ENCODE data around the gene CNTNAP2.

DNA sequence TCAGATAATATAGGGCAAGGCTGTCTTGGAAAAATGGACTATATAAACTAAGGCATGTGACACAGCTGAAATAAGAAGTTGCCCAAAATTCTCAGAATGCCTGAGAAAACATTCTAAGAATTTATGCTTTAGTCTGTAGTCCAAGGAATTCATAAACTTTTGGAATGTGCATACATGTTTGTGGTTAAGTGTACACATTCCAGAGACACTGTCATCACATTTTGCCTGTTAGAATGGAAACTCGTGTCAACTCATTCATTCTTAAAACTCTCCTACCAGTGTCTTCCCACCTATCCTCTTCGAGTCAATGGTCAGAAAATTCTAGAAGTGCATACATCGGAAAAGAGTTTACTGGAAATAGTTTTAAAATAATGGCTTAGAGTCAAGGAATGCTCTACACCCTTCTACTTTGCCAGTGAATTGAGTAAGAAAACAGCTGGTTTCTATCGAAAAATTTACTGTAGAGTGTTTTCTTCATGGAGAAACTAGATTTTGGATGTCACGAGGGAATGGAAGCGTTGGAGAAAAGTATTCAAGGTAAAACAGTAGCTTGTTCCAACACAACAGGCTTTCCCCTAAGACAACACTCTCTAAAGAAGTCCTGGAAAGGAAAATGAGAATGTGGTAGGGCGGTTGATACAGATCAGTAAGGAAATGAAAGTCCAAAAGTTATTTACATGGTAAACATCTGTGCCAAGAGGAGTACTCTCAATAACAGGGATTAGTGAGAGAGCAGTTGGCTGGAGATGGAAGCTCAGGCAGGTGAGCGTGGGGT is 1296.4 kb downstream of the CNTNAP2 start:
- TF ChIP-seq ZNF501 (tag by site-specific recombination; IDR thresholded peaks at IDR 0.05) (no peak), ZNF16 (tag by site-specific recombination; IDR thresholded peaks at IDR 0.05; ENCODE audit: low read depth) (no peak), TCF7L2 (IDR thresholded peaks at IDR 0.05; ENCODE audit: borderline replicate concordance, low read depth, low read length) (no peak), ZNF555 (tag by site-specific recombination; conservative IDR thresholded peaks at IDR 0.05) (no peak), ZNF670 (tag by site-specific recombination; IDR thresholded peaks at IDR 0.05; ENCODE audit: low read depth) (no peak), ZNF174 (tag by site-specific recombination; IDR thresholded peaks at IDR 0.05) (no peak), ZFHX2 (tag by site-specific recombination; conservative IDR thresholded peaks at IDR 0.05) (no peak)
- TF ChIP-seq, protein P1, sequence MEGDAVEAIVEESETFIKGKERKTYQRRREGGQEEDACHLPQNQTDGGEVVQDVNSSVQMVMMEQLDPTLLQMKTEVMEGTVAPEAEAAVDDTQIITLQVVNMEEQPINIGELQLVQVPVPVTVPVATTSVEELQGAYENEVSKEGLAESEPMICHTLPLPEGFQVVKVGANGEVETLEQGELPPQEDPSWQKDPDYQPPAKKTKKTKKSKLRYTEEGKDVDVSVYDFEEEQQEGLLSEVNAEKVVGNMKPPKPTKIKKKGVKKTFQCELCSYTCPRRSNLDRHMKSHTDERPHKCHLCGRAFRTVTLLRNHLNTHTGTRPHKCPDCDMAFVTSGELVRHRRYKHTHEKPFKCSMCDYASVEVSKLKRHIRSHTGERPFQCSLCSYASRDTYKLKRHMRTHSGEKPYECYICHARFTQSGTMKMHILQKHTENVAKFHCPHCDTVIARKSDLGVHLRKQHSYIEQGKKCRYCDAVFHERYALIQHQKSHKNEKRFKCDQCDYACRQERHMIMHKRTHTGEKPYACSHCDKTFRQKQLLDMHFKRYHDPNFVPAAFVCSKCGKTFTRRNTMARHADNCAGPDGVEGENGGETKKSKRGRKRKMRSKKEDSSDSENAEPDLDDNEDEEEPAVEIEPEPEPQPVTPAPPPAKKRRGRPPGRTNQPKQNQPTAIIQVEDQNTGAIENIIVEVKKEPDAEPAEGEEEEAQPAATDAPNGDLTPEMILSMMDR (tag by site-specific recombination; IDR thresholded peaks at IDR 0.05): no peak
